Measurements from ENCODE around the gene FBXL3.

Gene FBXL3

GRCh38 chr13:76968041-76968440 lies 58.9 kb downstream of the FBXL3 start:
- TF ChIP-seq CTCF (IDR thresholded peaks at IDR 0.05): no peak

- no peak for TF ChIP-seq CTCF (IDR thresholded peaks at IDR 0.05)
Measured at GRCh38 chr13:76967031-76967430, 59.9 kb downstream of the FBXL3 start.

GRCh38 chr13:76965759-76966421 lies 61.1 kb downstream of the FBXL3 start:
- no peak for TF ChIP-seq CTCF (IDR thresholded peaks at IDR 0.05)

- no peak for TF ChIP-seq CTCF (IDR thresholded peaks at IDR 0.05)
Measured at GRCh38 chr13:76958841-76959432, 68.0 kb downstream of the FBXL3 start.

GRCh38 chr13:76955661-76956060 lies 71.3 kb downstream of the FBXL3 start:
- TF ChIP-seq CTCF (IDR thresholded peaks at IDR 0.05): no peak
